Stimulated activated naive CD8-positive, alpha-beta T cell treated with anti-CD3 and anti-CD28 coated beads, Interleukin-15, amount 100 ng/mL, for 72 hours (primary cell): Measurements from ENCODE around the gene CFAP54.
"Not testable (repeated sequence)": the region's sequence is repeated elsewhere in the genome, so short reads cannot be mapped to it uniquely, and the experiment has no call there.

Experiments used
- ATAC-seq: fragments of 150-1000 bp; cut with Tn5 transposase; 2 replicates; pipeline ENCODE4 v1.10.0; 2021; ENCODE audit warnings: mild to moderate bottlenecking, moderate library complexity
- DNase-seq, 2 donors: peaks; one replicate each; pipeline ENCODE4 v3.0.0; 2021 to 2022
- H3K27ac Mint-ChIP-seq, 2 donors: one replicate each; pipeline ENCODE4 v1.8.0; 2022; ENCODE audit warnings: mild to moderate bottlenecking in 2 of 2, mixed read lengths in 2 of 2, moderate library complexity in 2 of 2
- H3K27me3 Mint-ChIP-seq: one replicate; pipeline ENCODE4 v1.8.0; 2022; ENCODE audit warnings: mixed read lengths
- H3K4me1 Mint-ChIP-seq: one replicate; pipeline ENCODE4 v1.8.0; 2022; ENCODE audit warnings: mild to moderate bottlenecking, mixed read lengths
- H3K4me3 Mint-ChIP-seq, 2 donors: one replicate each; pipeline ENCODE4 v1.8.0; 2022; ENCODE audit warnings: mild to moderate bottlenecking in 2 of 2, mixed read lengths in 2 of 2, moderate library complexity in 1 of 2
- H3K9me3 Mint-ChIP-seq, 2 donors: one replicate each; pipeline ENCODE4 v1.8.0; 2022; ENCODE audit warnings: mixed read lengths in 2 of 2

Gene CFAP54

DNA sequence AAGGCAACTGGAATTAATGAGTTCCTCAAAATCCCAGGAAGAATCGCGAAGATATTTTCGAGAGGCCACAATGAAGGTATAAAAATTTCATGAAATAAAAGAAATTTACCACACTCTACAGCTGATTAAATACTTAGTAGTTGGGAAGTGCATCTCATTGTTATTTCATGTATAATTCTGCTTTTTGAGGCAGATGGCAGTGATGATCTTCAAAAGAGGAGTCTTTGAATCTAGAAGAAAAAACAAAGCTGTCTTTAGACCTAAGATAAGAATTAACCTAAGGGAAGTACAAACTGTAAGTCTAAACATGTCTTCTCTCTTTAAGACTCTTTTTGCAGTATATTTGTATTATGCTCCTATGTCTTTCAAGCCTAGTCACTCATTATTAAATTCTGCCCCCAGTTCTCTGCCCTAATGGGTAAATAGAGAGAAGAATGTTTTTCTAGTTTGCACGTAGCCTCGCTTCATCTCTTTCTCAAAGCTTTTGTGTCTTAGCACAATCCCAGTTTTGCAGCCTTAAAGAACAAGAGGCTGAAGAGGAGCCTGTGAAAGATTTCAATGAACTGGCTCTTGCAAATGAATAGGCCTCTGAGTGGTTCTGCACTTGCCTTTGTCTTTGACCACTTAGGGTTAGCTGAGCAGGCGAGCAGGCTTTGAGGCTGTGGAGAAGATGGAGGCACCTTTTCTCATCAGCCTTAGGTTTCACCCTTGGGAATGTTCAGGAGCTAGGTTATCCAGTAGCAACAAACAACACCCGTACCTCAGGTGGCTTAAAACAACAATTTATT is 32.7 kb downstream of the CFAP54 start:
- Mint-ChIP-seq H3K27ac (no peak overlapping the region), H3K9me3 (no peaks in the 10 kb centered on the region), H3K4me3 (no peak overlapping the region), H3K4me1 (peaks cover 8% of the 10 kb centered on the region), H3K27me3 (no peaks in the 10 kb centered on the region)
- no peak for ATAC-seq
- no peak for DNase-seq

DNA sequence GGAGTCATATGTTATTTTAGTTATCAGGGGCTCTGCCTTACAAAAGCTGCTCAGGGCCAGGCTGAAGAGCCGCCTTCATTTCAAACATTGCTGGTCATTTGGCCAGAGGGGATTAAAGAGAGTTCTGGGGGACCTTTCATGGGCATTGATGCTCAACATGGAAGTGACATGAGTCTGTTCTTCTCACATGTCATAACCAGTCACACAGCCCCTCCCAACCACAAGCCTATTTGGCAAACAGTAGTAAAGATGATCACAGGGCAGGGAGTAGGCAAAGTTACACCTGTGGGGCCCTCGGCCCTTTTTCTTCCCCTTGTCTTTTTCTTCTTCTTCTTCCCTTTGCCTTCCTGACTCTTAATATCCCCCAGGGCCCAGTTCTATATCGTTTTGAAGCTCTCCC is 33.3 kb downstream of the CFAP54 start:
- Mint-ChIP-seq H3K4me1 (peaks cover 2% of the 10 kb centered on the region), H3K27me3 (no peaks in the 10 kb centered on the region), H3K27ac (peak overlapping the region in 1 of 2 donors; percentile 48), H3K9me3 (no peaks in the 10 kb centered on the region), H3K4me3 (no peak overlapping the region)
- no peak for DNase-seq
- no peak for ATAC-seq

- Mint-ChIP-seq H3K9me3 (no peaks in the 10 kb centered on the region), H3K4me1 (no peaks in the 10 kb centered on the region), H3K27me3 (no peaks in the 10 kb centered on the region), H3K4me3 (no peak overlapping the region), H3K27ac (no peak overlapping the region)
- ATAC-seq (peak; percentile 54), DNase-seq (no peak)
These were observed 36.7 kb downstream of the CFAP54 start for GRCh38 chr12:96526110-96526509.

- no peak for DNase-seq
- ATAC-seq = no peak
- Mint-ChIP-seq H3K4me1 (peaks cover 5% of the 10 kb centered on the region), H3K9me3 (no peaks in the 10 kb centered on the region), H3K27me3 (no peaks in the 10 kb centered on the region), H3K27ac (no peak overlapping the region), H3K4me3 (no peak overlapping the region)
These were observed 40.5 kb downstream of the CFAP54 start for GRCh38 chr12:96529912-96530311.

- DNase-seq = no peak
- H3K9me3 Mint-ChIP-seq = no peaks in the 10 kb centered on the region
- H3K27ac Mint-ChIP-seq = no peak overlapping the region
- H3K4me3 Mint-ChIP-seq = no peak overlapping the region
- no peaks in the 10 kb centered on the region for H3K27me3 Mint-ChIP-seq
- H3K4me1 Mint-ChIP-seq = peaks cover 5% of the 10 kb centered on the region
- ATAC-seq = no peak
These were observed 45.0 kb downstream of the CFAP54 start for GRCh38 chr12:96534339-96534738.

DNA sequence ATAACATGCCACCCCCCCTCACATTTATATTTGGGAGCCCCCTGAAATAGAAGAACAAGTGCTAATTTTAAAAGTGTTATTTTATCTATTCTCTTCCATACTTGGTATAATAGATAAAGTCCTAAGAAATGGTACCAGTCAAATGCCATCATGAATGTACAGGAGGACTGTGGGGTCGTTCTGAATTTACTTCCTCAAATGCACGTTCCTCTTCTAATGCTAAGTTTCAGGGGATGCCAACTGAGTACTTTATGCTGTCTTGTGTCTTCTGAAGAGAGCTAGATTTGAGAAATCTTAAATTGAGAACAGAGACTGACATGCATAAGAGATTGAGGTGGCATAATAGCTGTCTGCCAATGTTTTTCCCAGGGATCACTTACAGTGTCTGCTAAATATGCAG is 59.0 kb downstream of the CFAP54 start:
- Mint-ChIP-seq H3K9me3 (no peaks in the 10 kb centered on the region), H3K27ac (no peak overlapping the region), H3K4me3 (no peak overlapping the region), H3K4me1 (no peaks in the 10 kb centered on the region), H3K27me3 (no peaks in the 10 kb centered on the region)
- DNase-seq (no peak), ATAC-seq (no peak)

- Mint-ChIP-seq H3K27me3 (peaks cover 5% of the 10 kb centered on the region), H3K4me3 (no peak overlapping the region), H3K27ac (no peak overlapping the region), H3K4me1 (no peaks in the 10 kb centered on the region), H3K9me3 (no peaks in the 10 kb centered on the region)
- no peak for DNase-seq
- no peak for ATAC-seq
These were observed 60.0 kb downstream of the CFAP54 start for GRCh38 chr12:96549341-96549740.

DNA sequence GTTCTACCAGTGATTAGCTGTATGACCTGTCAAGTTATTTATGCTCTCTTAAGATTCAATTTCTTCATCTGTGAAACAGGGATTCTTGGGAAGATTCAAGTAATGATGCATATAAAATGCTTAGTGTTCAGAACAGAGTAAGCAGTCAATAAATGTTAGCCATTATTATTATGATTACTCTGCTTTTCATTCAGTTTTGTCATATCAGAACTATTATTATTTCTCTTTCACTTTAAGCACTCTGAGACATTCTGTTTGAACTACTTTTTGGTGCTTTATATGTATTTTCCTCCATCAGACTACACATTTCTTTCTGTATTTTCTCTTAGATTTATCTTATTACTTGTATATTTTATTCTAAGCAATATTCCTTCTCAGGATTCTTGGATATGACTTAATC is 81.2 kb downstream of the CFAP54 start:
- Mint-ChIP-seq H3K4me3 (peak overlapping the region; percentile 46 to 53), H3K27ac (peak overlapping the region in 1 of 2 donors; percentile 83)

GRCh38 chr12:96571101-96571862 is 81.9 kb downstream of the CFAP54 start:
- peak overlapping the region in 1 of 2 donors; percentile 83 for H3K27ac Mint-ChIP-seq
- peaks cover 20% of the 10 kb centered on the region for H3K4me1 Mint-ChIP-seq
- ATAC-seq = peak; percentile 92
- DNase-seq = peak; percentile 5 to 36
- peaks cover 0 to 2% of the 10 kb centered on the region in 2 donors for H3K9me3 Mint-ChIP-seq
- H3K4me3 Mint-ChIP-seq = peak overlapping the region; percentile 46 to 53
- peaks cover 13% of the 10 kb centered on the region for H3K27me3 Mint-ChIP-seq

More for the DNA sequence above, 81.2 kb downstream of the CFAP54 start:
- peaks cover under 1 to 5% of the 10 kb centered on the region in 2 donors for H3K9me3 Mint-ChIP-seq
- peak; percentile 22 for ATAC-seq
- DNase-seq = no peak
- peaks cover 20% of the 10 kb centered on the region for H3K27me3 Mint-ChIP-seq
- H3K4me1 Mint-ChIP-seq = peaks cover 20% of the 10 kb centered on the region

DNA sequence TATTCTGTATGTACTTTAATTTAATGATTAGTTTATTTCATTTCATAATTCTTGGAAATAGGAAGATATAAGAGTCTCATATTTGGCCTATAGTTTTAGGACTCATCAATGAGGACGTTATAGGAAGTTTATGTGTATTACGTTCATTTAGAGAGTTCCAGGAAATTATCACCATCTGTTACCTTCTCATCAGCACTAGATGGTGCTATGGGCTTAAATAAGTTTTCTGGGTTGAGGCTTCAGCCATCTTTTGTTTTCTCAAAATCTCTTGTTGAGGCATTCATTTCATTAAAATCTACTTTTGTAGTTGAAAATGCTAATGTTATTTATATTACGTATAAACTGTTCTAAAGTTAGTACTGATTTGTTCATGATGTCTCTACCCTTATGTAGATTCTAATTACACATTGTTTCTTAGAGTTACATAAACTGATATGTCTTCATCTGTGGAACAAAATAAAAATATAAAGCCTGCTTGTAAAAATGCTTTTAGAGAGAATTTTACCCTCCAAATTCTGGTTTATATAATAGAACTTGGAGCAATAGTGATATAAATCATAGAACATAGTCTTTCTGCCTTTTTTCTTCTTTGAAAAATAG is 89.2 kb downstream of the CFAP54 start:
- ATAC-seq (peak; percentile 84), DNase-seq (no peak)
- Mint-ChIP-seq H3K27me3 (no peaks in the 10 kb centered on the region), H3K4me3 (no peak overlapping the region), H3K9me3 (no peaks in the 10 kb centered on the region), H3K4me1 (peaks cover 5% of the 10 kb centered on the region), H3K27ac (peak overlapping the region in 1 of 2 donors; percentile 40)

- Mint-ChIP-seq H3K27ac (no peak overlapping the region), H3K9me3 (no peaks in the 10 kb centered on the region), H3K4me3 (no peak overlapping the region), H3K4me1 (no peaks in the 10 kb centered on the region), H3K27me3 (peaks cover 9% of the 10 kb centered on the region)
- DNase-seq = no peak
- ATAC-seq = no peak
These were observed 96.6 kb downstream of the CFAP54 start for GRCh38 chr12:96585977-96586376.

GRCh38 chr12:96587691-96588090 is 98.3 kb downstream of the CFAP54 start:
- no peak overlapping the region for H3K4me3 Mint-ChIP-seq
- no peak overlapping the region for H3K27ac Mint-ChIP-seq
- H3K27me3 Mint-ChIP-seq = peaks cover 12% of the 10 kb centered on the region
- DNase-seq (no peak), ATAC-seq (no peak)
- no peaks in the 10 kb centered on the region for H3K4me1 Mint-ChIP-seq
- no peaks in the 10 kb centered on the region for H3K9me3 Mint-ChIP-seq

DNA sequence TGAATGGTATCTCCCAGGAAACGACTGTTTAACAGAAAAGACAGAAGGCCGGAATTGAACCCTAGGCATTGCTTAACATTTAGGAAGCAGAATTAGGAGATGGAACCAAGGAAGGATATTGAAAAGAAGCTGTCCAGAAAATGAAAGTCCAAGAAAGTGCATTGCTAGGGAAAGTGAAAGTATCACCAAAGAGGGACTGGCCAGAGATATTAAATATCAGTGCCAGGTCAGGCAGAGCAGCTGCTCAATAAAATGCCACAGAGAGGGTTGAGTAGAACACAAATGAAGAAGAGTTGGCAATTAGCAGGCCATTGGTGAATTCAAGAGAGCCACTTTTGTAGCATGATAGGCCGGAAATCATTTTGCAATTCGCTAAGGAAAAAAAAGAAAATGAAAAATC is 101.6 kb downstream of the CFAP54 start:
- Mint-ChIP-seq H3K27ac (no peak overlapping the region), H3K9me3 (no peaks in the 10 kb centered on the region), H3K27me3 (peaks cover 14% of the 10 kb centered on the region), H3K4me1 (no peaks in the 10 kb centered on the region), H3K4me3 (no peak overlapping the region)
- DNase-seq (no peak), ATAC-seq (no peak)

DNA sequence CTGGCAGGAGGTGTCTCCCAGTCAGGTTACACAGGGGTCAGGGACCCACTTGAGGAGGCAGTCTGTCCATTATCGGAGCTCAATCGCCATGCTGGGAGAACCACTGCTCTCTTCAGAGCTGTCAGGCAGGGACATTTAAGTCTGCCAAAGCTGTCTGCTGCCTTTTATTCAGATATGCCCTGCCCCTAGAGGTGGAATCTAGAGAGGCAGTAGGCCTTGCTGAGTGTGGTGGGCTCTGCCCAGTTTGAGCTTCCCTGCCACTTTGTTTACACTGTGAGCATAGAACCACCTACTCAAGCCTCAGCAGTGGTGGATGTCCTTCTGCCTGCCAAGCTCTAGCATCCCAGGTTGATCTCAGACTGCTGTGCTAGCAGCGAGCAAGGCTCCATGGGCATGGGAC is 115.0 kb downstream of the CFAP54 start:
- ATAC-seq, H3K4me1 Mint-ChIP-seq, DNase-seq, H3K27ac Mint-ChIP-seq, H3K4me3 Mint-ChIP-seq: not testable (repeated sequence)
- H3K27me3 Mint-ChIP-seq = peaks cover 41% of the 10 kb centered on the region
- H3K9me3 Mint-ChIP-seq = peaks cover 0 to 13% of the 10 kb centered on the region in 2 donors

DNA sequence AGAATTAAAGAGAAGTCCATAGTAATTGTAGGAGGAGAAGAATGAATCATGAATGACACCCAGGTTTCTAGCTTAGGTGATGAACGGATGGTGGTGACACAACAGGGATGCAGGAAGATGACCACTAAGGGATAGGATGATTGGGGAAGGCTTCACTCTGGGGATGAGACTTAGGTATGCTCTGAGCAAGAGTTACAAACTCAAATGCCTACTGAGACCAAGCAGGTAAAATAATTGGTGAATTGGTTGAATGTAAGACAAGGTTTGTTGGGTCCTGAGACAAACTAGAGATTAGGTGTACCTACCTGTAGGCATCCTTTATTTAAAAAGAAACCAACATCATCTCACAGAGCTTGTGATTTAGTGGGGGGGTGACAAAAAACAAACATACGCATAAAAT is 116.3 kb downstream of the CFAP54 start:
- DNase-seq (no peak), ATAC-seq (no peak)
- Mint-ChIP-seq H3K27ac (no peak overlapping the region), H3K27me3 (peaks cover 41% of the 10 kb centered on the region), H3K9me3 (peaks cover 0 to 10% of the 10 kb centered on the region in 2 donors), H3K4me1 (no peaks in the 10 kb centered on the region), H3K4me3 (no peak overlapping the region)

DNA sequence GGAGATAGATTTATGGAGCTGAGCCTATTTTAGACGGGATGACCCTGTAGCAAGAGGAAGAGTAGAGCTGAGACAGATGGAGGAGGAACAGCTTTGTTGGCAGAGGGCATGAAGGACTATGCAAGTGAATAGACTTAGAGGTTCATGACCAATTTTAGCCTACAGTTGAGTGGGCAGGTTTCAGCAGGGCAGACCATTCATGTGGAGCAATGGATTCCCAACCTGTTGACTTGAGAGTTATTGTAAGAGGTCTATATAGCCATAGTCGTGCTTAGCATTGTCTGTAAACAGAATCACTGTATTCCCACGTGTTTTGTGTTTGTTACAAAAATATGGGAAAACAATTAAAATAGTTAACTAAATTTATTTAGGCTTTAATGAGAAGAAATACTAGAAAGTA is 116.8 kb downstream of the CFAP54 start:
- no peaks in the 10 kb centered on the region for H3K4me1 Mint-ChIP-seq
- no peak overlapping the region for H3K27ac Mint-ChIP-seq
- ATAC-seq (no peak), DNase-seq (no peak)
- no peak overlapping the region for H3K4me3 Mint-ChIP-seq
- H3K9me3 Mint-ChIP-seq = peaks cover 0 to 7% of the 10 kb centered on the region in 2 donors
- peaks cover 41% of the 10 kb centered on the region for H3K27me3 Mint-ChIP-seq
